Gastroesophageal sphincter (tissue), 4 donors: ENCODE measurements around the gene VASN. TPM values are rescaled to one million over a fixed set of nuclear protein-coding genes. Genes with fewer than 3 reads are reported as not detected.

Experiments used
- ATAC-seq: fragments of 150-250 bp; one replicate; pipeline ENCODE4 v1.9.1; 2016; ENCODE audit warnings: mild to moderate bottlenecking, moderate library complexity
- H3K27ac ChIP-seq, 4 donors: fragments of 200-600 bp; sonication (generic) in 3 of 4; 1 replicate in 3 of 4; 2 replicates in 1 of 4; pipeline ENCODE4 v1.5.1; 2016 to 2019
- H3K27me3 ChIP-seq: fragments of 200-600 bp; sonication (generic); one replicate; pipeline ENCODE4 v1.5.1; 2019
- H3K36me3 ChIP-seq, 2 donors: fragments of 200-600 bp; sonication (generic); one replicate each; pipeline ENCODE4 v1.5.1; 2019; ENCODE audit warnings: control low read depth in 1 of 2
- H3K4me1 ChIP-seq, 3 donors: fragments of 200-600 bp; sonication (generic); 1 replicate in 2 of 3; 2 replicates in 1 of 3; pipeline ENCODE4 v1.5.1; 2016 to 2019; ENCODE audit warnings: control low read depth in 2 of 3
- H3K4me3 ChIP-seq, 2 donors: fragments of 200-600 bp; sonication (generic); one replicate each; pipeline ENCODE4 v1.5.1; 2019; ENCODE audit warnings: mild to moderate bottlenecking in 1 of 2, moderate library complexity in 1 of 2
- H3K9me3 ChIP-seq, 3 donors: fragments of 200-600 bp; sonication (generic); one replicate each; pipeline ENCODE4 v1.5.1; 2017 to 2019; ENCODE audit warnings: control low read depth in 2 of 3
- CTCF ChIP-seq, 4 experiments: fragments of 200-600 bp in 2 of 4; fragments of 450-650 bp in 2 of 4; sonication (generic) in 1 of 4; IDR thresholded peaks; one replicate each; pipeline ENCODE4 v1.5.1; 2017 to 2019; ENCODE audit warnings: antibody characterized with exemption in 4 of 4, mild to moderate bottlenecking in 2 of 4, moderate library complexity in 2 of 4
- EP300 ChIP-seq: sonication (generic); formaldehyde crosslinking; IDR thresholded peaks from one replicate; pipeline ENCODE4 v1.6.1; 2017; ENCODE audit warnings: antibody characterized with exemption, mild to moderate bottlenecking
- POLR2A ChIP-seq, 2 donors: fragments of 450-650 bp; IDR thresholded peaks; one replicate each; pipeline ENCODE4 v1.6.1; 2017; ENCODE audit warnings: antibody characterized with exemption in 2 of 2, mild to moderate bottlenecking in 2 of 2, moderate library complexity in 1 of 2
- POLR2AphosphoS5 ChIP-seq: sonication (generic); formaldehyde crosslinking; IDR thresholded peaks from one replicate; pipeline ENCODE4 v1.6.1; 2017; ENCODE audit warnings: antibody characterized with exemption
- WGBS, 2 donors: methylation state at CpG; one replicate each; pipeline ENCODE4 v1.1.5; 2018; ENCODE audit warnings: low coverage in 1 of 2; 5-methylcytosine and 5-hydroxymethylcytosine counted together
- total RNA-seq, 4 donors: library from RNA; depleted of rRNA; stranded (reverse); fragments of >200 nt; gene quantifications; one replicate each; pipeline ENCODE4 v1.1.0, GENCODE V29; 2016

Gene VASN
- total RNA-seq, 4 donors from 2014 or later = 6.8 to 35.8 (median 19.9) TPM

- Histone ChIP-seq H3K36me3 (peaks cover 0 to 75% of the 10 kb centered on the region in 2 donors), H3K4me1 (peaks cover 0 to 70% (median 16%) of the 10 kb centered on the region in 3 donors), H3K9me3 (no peaks in the 10 kb centered on the region), H3K27me3 (no peaks in the 10 kb centered on the region), H3K27ac (peak overlapping the region in 3 of 4 donors; percentile 31 to 67 (median 64)), H3K4me3 (no peak overlapping the region)
- ATAC-seq = no peak
- TF ChIP-seq EP300 (no peak), CTCF (IDR thresholded peaks at IDR 0.05) (no peak), POLR2AphosphoS5 (no peak), POLR2A (IDR thresholded peaks at IDR 0.05) (no peak)
- WGBS, 2 donors = no CpG with 5 or more reads among the region's 20 CpGs
Measured at GRCh38 chr16:4387781-4388180, 16.1 kb downstream of the VASN start.

- Histone ChIP-seq H3K27me3 (no peaks in the 10 kb centered on the region), H3K4me3 (no peak overlapping the region), H3K27ac (peak overlapping the region in 3 of 4 donors; percentile 57 to 67 (median 64)), H3K36me3 (peaks cover 0 to 75% of the 10 kb centered on the region in 2 donors), H3K4me1 (peaks cover 0 to 76% (median 23%) of the 10 kb centered on the region in 3 donors), H3K9me3 (no peaks in the 10 kb centered on the region)
- ATAC-seq = no peak
- 100% methylated on average over 1 of the region's 19 CpGs; no CpG with 5 or more reads in 1 of the 2 donors for WGBS, 2 donors
- TF ChIP-seq POLR2AphosphoS5 (no peak), CTCF (IDR thresholded peaks at IDR 0.05) (no peak), POLR2A (IDR thresholded peaks at IDR 0.05) (no peak), EP300 (no peak)
Measured at GRCh38 chr16:4388271-4389021, 16.8 kb downstream of the VASN start.

GRCh38 chr16:4389051-4389955 lies 17.7 kb downstream of the VASN start:
- no peak for ATAC-seq
- peak overlapping the region in 3 of 4 donors; percentile 57 to 67 (median 64) for H3K27ac ChIP-seq
- no peaks in the 10 kb centered on the region for H3K9me3 ChIP-seq
- H3K4me3 ChIP-seq = no peak overlapping the region
- no peak for TF ChIP-seq POLR2A (IDR thresholded peaks at IDR 0.05)
- TF ChIP-seq CTCF (IDR thresholded peaks at IDR 0.05) = no peak
- H3K36me3 ChIP-seq = peaks cover 0 to 75% of the 10 kb centered on the region in 2 donors
- H3K27me3 ChIP-seq = no peaks in the 10 kb centered on the region
- WGBS, 2 donors = 100% methylated on average over 1 of the region's 27 CpGs; no CpG with 5 or more reads in 1 of the 2 donors
- peaks cover 0 to 73% (median 19%) of the 10 kb centered on the region in 3 donors for H3K4me1 ChIP-seq

GRCh38 chr16:4390266-4391260 lies 18.9 kb downstream of the VASN start:
- TF ChIP-seq POLR2AphosphoS5 (no peak), EP300 (no peak), POLR2A (IDR thresholded peaks at IDR 0.05) (no peak), CTCF (IDR thresholded peaks at IDR 0.05) (no peak)
- 78 to 92% methylated on average over 4 to 6 of the region's 18 CpGs for WGBS, 2 donors
- peaks cover 0 to 75% of the 10 kb centered on the region in 2 donors for H3K36me3 ChIP-seq
- H3K27ac ChIP-seq = peak overlapping the region in 1 of 4 donors; percentile 57
- no peaks in the 10 kb centered on the region for H3K9me3 ChIP-seq
- ATAC-seq = no peak
- H3K27me3 ChIP-seq = no peaks in the 10 kb centered on the region
- no peak overlapping the region for H3K4me3 ChIP-seq
- H3K4me1 ChIP-seq = peaks cover 0 to 62% (median 19%) of the 10 kb centered on the region in 3 donors
